Fibroblast of gingiva (primary cell): ENCODE measurements around the gene NUCB1.

Experiments
- DNase-seq: peaks from one replicate; pipeline ENCODE4 v3.0.0-alpha.2; 2011; ENCODE audit warnings: low read depth

The NUCB1 gene

DNA sequence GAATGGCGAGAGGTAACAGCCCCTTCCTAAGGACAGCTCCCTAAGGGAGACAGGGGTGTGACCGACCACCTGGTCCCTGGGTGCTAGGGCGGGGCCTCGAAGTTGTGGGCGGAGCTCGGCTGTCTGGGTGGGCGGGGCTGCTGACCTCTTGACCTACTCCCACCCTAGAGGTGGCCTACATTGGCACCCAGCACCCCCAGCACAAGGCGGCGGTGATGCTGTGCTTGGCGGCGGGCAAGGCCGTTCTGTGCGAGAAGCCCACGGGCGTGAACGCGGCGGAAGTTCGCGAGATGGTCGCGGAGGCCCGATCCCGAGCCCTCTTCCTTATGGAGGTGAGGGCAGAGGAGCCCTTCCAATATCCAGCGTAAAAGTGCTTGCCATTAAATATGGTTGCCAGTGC, 35.8 kb downstream of the NUCB1 start:
- no peak for DNase-seq

GRCh38 chr19:48938256-48938655, 38.1 kb downstream of the NUCB1 start:
- DNase-seq = no peak

- no peak for DNase-seq
These were observed 40.8 kb downstream of the NUCB1 start for GRCh38 chr19:48940902-48941301.

- no peak for DNase-seq
These were observed 43.0 kb downstream of the NUCB1 start for GRCh38 chr19:48943081-48943480.

GRCh38 chr19:48945415-48945814, 45.3 kb downstream of the NUCB1 start:
- no peak for DNase-seq

- no peak for DNase-seq
These were observed 45.7 kb downstream of the NUCB1 start for GRCh38 chr19:48945817-48946216.

- no peak for DNase-seq
These were observed 46.5 kb downstream of the NUCB1 start for GRCh38 chr19:48946463-48947257.

GRCh38 chr19:48947258-48947542, 47.1 kb downstream of the NUCB1 start:
- DNase-seq = no peak

DNA sequence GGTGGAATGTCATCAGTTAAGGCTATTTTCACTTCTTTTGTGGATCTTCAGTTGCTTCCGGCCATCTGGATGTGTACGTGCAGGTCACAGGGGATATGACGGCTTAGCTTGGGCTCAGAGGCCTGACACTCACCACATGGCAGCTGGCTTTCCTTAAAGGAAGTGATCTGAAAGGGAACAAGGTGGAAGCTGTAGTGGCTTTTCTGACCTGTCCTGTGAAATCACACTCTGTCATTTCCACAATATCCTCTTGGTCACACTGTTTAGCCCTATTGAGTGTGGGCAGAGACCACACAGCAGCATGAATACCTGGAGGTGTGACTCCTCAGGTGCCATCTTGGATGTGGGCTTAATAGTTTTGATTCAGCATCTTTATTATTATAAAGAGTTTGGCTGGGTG, 50.0 kb downstream of the NUCB1 start:
- no peak for DNase-seq

- DNase-seq = no peak
These were observed 50.9 kb downstream of the NUCB1 start for GRCh38 chr19:48950830-48951519.

- no peak for DNase-seq
These were observed 53.0 kb downstream of the NUCB1 start for GRCh38 chr19:48953141-48953540.

DNA sequence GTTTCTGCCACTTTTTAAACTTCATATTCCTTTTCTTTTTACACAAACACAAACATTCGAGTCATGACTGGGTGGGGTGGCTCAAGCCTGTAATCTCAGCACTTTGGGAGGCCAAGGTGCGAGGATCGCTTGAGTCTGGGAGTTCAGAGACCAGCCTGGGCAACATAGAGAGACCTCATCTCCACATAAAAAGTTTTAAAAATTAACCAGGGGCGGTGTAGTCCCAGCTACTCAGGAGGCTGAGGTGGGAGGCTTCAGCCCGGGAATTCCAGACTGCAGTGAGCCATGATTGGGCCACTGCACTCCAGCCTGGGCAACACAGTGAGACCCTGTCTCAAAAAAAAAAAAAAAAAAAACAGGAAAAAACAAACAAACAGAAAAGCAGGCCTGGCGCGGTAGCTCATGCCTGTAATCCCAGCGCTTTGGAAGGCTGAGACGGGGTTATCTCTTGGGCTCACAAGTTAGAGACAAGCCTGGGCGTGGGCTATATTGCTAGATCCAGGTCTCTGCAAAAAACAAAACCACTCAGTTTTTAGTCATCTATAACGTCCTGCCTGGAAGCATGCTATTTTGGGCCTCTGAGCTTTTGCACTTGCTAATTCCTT, 54.0 kb downstream of the NUCB1 start:
- DNase-seq = no peak

DNA sequence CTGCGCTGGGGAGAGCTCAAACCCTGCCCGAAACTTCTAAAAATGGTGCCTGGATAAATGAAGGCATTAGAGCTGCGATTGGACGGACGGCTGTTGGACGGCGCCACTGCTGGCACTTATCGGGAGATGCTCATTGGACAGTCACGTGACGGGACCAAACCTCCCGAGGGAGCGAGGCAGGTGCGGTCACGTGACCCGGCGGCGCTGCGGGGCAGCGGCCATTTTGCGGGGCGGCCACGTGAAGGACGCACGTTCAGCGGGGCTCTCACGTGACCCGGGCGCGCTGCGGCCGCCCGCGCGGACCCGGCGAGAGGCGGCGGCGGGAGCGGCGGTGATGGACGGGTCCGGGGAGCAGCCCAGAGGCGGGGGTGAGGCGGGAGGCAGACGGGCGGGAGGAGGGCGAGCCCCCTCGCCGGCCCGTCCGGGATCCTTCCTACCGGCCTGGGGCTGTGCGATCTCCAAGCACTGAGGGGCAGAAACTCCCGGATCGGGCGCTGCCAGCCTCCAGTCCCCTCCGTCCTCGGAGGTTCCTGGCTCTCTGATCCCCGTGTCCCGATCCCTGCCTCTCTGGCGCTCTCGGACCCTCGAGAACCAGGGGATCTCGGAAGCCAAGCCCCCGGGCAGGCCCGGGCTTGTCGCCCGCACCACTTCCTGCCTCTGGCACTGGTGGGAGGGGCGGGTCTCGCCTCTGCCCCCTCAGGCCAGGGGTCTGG, 54.6 kb downstream of the NUCB1 start, which contains the start of gene BAX:
Gene BAX, plus strand, starts transcription at position 281 of the 713 bp plus-strand sequence. Its CDS starts 54 bp downstream, at position 335.
- DNase-seq = peak; percentile 92

DNA sequence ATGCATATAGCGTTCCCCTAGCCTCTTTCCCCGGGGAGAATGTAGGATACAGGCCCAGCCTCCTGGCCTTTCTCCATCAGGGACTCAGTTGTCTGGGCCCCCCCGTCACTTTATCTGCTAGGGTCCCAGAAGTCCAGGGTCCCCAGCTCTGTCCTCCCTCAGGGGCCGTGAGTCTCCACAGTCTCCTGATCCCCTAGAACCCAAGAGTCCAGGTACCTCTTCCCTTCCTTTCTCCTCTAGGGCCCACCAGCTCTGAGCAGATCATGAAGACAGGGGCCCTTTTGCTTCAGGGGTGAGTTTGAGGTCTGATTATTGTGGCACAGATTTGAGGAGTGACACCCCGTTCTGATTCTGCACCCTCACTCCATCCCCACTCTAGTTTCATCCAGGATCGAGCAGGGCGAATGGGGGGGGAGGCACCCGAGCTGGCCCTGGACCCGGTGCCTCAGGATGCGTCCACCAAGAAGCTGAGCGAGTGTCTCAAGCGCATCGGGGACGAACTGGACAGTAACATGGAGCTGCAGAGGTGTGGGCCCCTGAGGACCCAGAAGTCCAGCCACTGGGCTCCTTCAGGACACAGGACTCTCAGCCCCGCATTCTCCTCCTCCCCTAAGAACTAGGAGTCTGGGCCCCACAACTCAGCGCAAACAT, 55.3 kb downstream of the NUCB1 start:
- DNase-seq = no peak

DNA sequence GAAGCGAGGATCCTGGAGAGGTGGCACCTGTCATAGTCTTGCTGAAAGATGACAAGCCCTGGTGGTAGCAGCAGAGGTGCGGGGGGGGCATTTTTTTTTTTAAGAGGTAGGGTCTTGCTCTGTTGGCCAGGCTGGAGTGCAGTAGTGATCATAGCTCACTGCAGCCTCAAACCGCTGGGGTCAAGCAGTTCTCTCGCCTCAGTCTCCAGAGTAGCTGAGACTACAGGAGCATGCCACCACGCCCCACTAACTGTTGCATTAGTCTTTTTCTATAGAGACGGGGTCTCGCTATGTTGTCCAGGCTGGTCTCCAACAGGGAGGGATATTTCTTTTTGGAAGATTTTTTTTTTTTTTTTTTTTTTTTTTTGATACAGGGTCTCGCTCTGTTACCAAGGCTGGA, 57.9 kb downstream of the NUCB1 start:
- DNase-seq = no peak

GRCh38 chr19:48959341-48960239, 59.5 kb downstream of the NUCB1 start:
- DNase-seq = no peak

GRCh38 chr19:48961051-48961649, 61.0 kb downstream of the NUCB1 start:
- no peak for DNase-seq

GRCh38 chr19:48961673-48962028, 61.5 kb downstream of the NUCB1 start:
- DNase-seq = no peak

DNA sequence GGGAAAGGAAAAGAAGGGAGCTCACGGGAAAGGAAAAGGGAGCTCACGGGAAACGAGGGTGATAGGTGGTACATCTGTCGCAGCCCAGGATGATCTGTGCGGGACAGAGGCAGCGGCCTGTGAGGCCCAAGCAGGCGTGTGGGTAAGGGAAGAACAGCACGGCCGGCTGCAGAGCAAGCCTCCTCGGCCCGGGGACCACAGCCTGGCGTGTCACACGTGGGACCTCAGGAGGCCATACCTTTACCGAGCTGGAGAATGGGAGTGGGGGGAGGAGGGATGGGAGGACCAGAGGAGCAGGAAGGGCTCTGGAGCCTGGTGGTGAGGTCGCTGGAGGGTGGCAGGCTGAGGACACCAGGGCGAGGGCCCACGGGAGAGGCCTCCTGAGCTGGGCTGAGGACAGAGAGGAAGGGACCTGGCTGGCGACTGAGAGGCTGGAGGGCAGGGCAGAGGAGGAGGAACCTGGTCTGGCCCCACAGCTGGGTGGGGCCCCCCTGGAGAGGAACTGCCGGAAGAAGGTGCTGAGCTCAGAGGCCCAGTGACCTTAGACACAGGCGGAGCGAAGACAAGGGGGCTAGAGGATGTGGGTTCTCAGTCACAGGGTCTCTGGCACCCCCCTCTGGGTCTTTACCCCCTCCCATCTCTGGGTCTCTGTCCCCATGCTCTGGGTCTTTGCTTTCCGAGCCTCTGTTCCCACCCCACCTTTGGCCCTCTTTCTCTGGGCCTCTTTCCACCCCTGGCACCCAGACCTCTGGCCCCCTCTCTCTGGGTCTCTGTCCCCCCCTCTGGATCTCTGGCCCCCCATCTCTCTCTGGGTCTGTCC, 62.1 kb downstream of the NUCB1 start:
- DNase-seq = peak; percentile 18

DNA sequence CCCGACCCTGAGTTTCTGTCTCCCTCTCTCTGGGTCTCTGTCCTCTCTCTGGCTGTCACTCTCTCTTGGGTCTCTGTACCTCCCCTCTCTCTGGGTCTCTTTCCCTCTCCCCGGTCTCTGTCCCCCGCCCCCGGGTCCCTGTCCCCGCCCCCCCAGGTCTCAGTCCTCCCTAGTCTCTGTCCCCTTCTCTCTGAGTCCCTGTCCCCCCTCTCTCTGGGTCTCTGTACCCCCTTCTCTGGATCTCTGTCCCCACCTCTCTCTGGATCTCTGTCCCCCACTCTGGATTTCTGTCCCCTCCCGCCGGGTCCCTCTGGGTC, 62.7 kb downstream of the NUCB1 start:
- DNase-seq = no peak
